Endometrial microvascular endothelial cells (primary cell): ENCODE results near the gene RPS24. TPM values are rescaled to one million over a fixed set of nuclear protein-coding genes. Genes with fewer than 3 reads are reported as not detected.
"Not testable (repeated sequence)": the region's sequence is repeated elsewhere in the genome, so short reads cannot be mapped to it uniquely, and the experiment has no call there.

ENCODE experiments used
- in situ Hi-C: cut with HindIII; loops from 2 replicates; pipeline ENCODE4 v1.10.0; 2017; ENCODE audit warnings: low sequenced_read_pairs, low pct_unique_long_range_greater_than_20kb; ENCODE audit errors: inconsistent ontology term
- total RNA-seq: library from RNA; depleted of rRNA; stranded (reverse); fragments of >200 nt; gene quantifications from one replicate; pipeline ENCODE4 v1.2.3, GENCODE V29; 2015; ENCODE audit errors: inconsistent ontology term

Gene RPS24
- total RNA-seq, 1 donor from 2014 or later: 1,858 TPM

DNA sequence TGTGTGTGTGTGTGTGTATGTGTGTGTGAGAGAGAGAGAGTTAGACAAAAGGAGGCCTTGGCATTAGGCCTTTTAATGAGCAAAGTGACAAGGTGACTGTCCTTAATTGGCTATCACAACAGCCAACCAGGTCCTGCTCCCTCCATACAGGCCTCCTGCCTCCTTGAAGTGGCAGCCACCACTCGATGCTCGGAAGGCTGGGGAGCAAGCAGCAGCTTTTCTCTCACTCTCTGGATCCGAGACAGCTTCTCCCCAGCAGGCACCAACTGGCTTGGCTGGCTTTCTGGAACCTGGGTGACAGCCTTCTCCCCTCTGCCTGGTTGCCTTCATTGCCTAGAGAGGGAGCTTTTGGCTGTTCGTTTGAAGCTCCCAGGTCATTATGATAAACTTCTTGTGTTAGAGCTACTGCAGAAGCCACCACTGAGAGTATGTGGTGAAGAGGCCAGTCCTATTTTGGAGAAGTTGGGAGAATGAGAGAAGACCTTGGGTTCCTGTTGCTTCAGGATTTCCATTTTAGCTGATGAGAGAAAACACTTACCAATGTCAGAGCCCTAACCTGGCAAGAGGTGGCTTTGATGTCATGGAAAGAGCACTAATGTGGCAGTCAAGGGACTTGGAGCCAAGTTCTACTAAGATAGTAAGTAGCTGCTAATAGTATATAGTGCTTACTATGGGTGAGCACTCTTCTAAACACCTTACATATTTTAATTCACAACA, 37.6 kb downstream of the RPS24 start:
- in situ Hi-C loops: no loop called here

DNA sequence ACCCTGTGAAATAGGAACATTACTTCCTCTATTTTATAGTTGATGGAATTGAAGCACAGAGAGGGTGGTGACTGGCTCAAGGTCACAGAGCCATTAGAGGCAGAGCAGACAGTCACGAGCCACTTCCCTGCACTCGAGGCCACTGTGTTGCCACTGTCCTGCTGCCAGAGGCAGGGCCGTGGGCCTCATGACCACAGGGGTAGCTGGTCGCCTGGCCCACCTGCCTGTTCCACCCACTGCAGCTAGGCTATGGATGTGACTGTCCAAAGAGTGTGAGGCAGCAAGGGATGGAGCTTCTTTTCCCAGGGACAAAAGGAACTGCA, 38.2 kb downstream of the RPS24 start:
- in situ Hi-C loops: no loop called here

DNA sequence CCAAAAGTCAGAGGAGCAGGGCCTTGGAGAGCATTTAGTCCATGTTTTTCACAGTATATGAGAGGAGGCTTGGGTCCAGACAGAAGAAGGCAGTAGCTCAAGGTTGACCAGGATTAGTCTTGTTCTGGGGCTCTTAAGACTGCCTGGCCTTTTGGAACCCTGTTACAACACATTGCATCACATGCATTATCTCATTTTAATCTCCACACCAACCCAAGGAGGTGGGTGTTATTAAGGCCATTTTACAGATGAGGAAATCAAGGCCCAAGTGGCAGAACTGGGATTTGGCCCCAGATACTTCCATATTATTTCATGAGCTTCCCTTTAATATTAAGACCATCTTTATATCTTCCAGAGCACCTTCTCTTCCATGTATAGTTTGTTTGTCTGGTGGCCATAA, 38.8 kb downstream of the RPS24 start:
- in situ Hi-C loops: no loop called here

DNA sequence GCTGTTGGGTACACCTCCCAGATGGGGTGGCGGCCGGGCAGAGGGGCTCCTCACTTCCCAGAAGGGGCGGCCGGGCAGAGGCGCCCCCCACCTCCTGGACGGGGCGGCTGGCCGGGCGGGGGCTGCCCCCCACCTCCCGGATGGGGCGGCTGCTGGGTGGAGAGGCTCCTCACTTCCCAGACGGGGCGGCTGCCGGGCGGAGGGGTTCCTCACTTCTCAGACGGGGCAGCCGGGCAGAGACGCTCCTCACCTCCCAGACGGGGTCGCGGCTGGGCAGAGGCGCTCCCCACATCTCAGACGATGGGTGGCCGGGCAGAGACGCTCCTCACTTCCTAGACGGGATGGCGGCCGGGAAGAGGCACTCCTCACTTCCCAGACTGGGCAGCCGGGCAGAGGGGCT, 42.1 kb downstream of the RPS24 start:
- in situ Hi-C loops: not testable (repeated sequence)

DNA sequence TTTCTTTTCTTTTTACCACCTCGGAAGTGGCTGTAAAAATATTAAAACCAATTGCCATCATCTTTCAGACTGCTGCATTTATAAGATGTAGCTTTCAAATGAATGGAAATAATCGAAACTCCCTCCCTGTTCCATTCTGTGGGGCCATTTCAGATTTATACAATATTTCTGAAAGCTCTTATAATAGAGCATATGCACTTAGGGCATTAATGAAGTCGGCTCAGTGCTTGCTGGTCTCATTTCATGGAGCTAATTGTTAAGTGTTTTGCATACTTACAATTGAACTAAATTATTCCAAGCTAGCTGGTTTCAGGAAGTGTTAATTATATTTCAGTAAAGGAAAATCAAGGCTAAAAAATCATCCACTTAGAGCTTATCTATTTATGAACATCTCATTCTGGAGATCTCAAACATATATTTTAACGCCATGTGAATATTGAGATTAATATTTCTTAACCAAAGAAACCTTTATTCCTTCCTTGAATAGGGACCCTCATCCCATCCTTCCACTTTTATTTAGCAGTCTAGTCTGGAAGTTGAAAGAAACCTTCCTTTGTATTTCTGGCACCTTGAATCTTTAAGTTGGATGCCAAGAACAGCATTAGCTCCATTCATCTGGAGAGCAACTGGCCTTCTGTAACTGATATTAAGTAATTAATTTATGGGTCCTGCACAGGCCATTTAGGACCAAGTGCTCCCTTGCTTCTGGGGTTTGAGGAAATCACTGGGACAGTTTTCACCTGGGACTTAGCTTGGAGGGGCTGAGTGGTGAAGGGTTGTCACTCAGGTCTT, 45.1 kb downstream of the RPS24 start:
- in situ Hi-C loops: no loop called here

DNA sequence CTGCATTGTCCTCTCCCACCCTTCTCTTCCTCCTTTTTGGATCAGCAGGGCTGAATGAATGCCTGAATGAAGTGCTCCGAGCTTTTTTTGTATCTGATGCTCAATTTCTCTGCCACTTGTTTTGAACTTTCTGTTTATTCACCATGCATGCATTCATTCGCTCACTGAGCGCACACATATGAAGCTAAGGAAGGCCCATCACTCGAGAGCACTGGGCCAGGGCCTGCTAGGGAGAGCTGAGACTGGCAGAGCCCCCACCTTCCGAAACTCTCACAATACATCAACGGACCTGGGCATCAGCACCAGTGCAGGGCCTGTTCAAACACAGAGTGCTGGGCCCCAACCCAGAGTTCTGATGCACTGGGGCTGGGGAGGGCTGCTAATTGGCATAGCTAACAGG, 45.7 kb downstream of the RPS24 start:
- in situ Hi-C loops: no loop called here

DNA sequence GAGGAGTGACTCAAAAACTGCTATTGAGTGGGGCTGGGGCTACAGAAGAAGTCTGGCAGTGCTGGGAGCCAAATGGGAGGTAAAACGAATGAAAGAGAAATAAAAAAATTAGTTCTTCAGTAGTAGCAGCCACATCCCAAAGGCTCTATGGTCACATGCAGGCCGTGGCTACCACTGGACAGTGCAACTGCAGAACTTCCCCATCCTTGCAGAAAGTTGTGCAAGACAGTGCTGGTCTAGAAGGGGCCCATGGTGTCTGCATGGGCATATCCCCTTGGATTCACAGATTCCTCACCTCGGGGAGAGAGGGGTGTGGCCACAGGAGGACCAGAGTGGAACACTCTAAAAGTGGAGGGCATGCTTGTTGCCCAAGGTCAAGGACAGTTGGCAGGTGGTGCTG, 47.6 kb downstream of the RPS24 start:
- in situ Hi-C loops: no loop called here

DNA sequence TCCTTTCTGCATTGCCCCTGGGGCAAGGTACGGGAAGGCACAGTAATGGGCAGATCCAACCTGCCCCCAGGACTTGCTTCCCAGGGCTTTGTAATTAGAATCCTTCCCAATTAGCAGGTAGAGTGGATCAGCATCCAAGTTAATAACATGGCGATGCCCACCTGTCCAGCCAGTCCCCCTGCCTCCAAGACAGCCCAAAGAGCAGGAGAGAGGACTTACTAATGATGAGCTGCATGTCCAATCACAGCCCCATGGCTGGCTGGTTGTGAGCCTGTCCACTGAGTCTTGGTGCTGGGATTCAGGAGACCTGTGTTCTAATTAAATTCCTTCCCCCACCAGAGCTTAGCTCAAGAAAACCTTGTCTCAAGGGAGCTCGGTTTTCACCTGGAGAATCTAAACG, 49.0 kb downstream of the RPS24 start:
- in situ Hi-C loops: no loop called here

Other genes with a start within 250 kb of the RPS24 start
- gene DLG5, start 107.1 kb upstream of the RPS24 start, total RNA-seq: 5.1 TPM
- 18.8 TPM for gene POLR3A, start 4.3 kb upstream of the RPS24 start, total RNA-seq